Chondrocyte (in vitro differentiated cells): ENCODE measurements around the gene ARID5B. TPM values are rescaled to one million over a fixed set of nuclear protein-coding genes. Genes with fewer than 3 reads are reported as not detected.

Experiments used
- DNase-seq: peaks from one replicate; pipeline ENCODE4 v3.0.0; 2021; ENCODE audit warnings: mixed read lengths, low spot score
- H3K27ac Mint-ChIP-seq: one replicate; pipeline ENCODE4 v1.8.0; 2021; ENCODE audit warnings: mild to moderate bottlenecking, moderate library complexity, mixed read lengths; ENCODE audit not compliant: unreplicated experiment
- H3K27me3 Mint-ChIP-seq: 2 replicates; pipeline ENCODE4 v1.8.0; 2021; ENCODE audit warnings: low read depth, mixed read lengths
- H3K36me3 Mint-ChIP-seq: 2 replicates; pipeline ENCODE4 v1.8.0; 2021; ENCODE audit warnings: low read depth, mixed read lengths
- H3K4me1 Mint-ChIP-seq: 2 replicates; pipeline ENCODE4 v1.8.0; 2021; ENCODE audit warnings: low read depth, mild to moderate bottlenecking, mixed read lengths
- H3K4me3 Mint-ChIP-seq: one replicate; pipeline ENCODE4 v1.8.0; 2021; ENCODE audit warnings: mild to moderate bottlenecking, moderate library complexity, mixed read lengths; ENCODE audit not compliant: unreplicated experiment
- H3K9me3 Mint-ChIP-seq: 2 replicates; pipeline ENCODE4 v1.8.0; 2021; ENCODE audit warnings: low read depth, mixed read lengths
- total RNA-seq: library from RNA; stranded (reverse); gene quantifications from 3 replicates; pipeline ENCODE4 v1.2.1, GENCODE V29; 2021
- TF ChIP-seq, protein P1 (sequence below): fragments of 200-600 bp; sonication (generic); IDR thresholded peaks from 2 replicates; pipeline ENCODE4 v1.5.0; 2021; ENCODE audit warnings: antibody characterized with exemption, mild to moderate bottlenecking, moderate library complexity

Gene ARID5B
- total RNA-seq, 1 donor from 2014 or later: 93.6 TPM

DNA sequence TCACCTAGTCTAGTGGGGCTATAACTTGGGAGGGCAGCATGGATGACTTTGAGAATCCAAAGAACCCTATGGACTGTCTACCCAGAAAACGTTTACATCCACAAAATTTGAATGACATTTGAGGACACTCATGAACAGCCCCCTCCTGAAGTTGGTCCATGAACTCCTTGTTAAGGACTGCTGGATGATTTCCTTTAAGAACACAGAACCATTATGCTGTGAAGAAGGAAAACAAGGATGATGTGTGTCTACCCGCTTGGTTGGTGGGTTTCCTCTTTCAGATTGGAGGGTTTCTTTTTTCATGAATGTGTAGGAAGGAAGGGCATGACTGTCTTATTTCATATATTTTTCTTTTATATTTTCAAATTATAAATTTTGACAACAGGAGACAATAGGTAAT is 58.3 kb downstream of the ARID5B start:
- H3K36me3 Mint-ChIP-seq: peaks cover 2% of the 10 kb centered on the region
- no peaks in the 10 kb centered on the region for H3K9me3 Mint-ChIP-seq
- no peak overlapping the region for H3K4me3 Mint-ChIP-seq
- H3K4me1 Mint-ChIP-seq: peaks cover 63% of the 10 kb centered on the region
- TF ChIP-seq, protein P1, sequence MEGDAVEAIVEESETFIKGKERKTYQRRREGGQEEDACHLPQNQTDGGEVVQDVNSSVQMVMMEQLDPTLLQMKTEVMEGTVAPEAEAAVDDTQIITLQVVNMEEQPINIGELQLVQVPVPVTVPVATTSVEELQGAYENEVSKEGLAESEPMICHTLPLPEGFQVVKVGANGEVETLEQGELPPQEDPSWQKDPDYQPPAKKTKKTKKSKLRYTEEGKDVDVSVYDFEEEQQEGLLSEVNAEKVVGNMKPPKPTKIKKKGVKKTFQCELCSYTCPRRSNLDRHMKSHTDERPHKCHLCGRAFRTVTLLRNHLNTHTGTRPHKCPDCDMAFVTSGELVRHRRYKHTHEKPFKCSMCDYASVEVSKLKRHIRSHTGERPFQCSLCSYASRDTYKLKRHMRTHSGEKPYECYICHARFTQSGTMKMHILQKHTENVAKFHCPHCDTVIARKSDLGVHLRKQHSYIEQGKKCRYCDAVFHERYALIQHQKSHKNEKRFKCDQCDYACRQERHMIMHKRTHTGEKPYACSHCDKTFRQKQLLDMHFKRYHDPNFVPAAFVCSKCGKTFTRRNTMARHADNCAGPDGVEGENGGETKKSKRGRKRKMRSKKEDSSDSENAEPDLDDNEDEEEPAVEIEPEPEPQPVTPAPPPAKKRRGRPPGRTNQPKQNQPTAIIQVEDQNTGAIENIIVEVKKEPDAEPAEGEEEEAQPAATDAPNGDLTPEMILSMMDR: no peak
- no peak for DNase-seq
- H3K27ac Mint-ChIP-seq: no peak overlapping the region
- H3K27me3 Mint-ChIP-seq: no peaks in the 10 kb centered on the region

DNA sequence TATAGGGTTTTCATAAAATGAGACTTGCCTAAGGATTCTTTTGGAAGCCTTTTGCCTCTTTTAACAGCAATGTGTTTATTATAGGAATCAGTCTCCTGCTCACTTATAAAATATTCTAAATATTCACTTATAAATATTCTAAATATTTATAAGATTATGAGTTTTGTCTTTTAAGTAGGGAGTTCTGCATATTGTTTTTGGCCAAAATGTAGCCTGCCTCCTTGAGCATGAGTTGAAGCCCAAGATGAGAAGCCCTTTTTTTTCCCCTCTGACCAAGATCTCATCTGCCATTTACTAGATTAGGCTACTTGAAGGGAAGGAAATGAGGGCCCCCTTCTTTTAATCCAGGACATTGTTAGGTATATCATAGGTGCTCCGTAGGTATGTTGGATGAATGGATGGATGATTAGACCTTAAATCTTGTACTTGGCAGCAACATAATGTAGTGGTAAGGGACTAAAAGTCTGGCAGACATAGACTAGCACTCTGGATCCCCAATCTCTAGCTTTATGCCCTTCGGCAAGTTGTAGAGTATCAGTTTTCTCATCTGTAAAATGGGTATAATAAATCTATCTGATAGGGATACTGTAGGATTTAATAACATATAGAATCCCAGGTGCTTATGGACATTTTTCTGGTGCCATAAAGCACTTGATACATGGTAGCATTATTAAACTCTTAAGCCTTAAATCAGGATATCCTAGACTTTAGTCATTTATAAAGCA is 59.1 kb downstream of the ARID5B start:
- DNase-seq: no peak
- Mint-ChIP-seq H3K27ac (peak overlapping the region; percentile 9), H3K36me3 (peaks cover 2% of the 10 kb centered on the region), H3K27me3 (no peaks in the 10 kb centered on the region), H3K9me3 (no peaks in the 10 kb centered on the region), H3K4me1 (peaks cover 66% of the 10 kb centered on the region), H3K4me3 (no peak overlapping the region)
- TF ChIP-seq, protein P1: no peak

DNA sequence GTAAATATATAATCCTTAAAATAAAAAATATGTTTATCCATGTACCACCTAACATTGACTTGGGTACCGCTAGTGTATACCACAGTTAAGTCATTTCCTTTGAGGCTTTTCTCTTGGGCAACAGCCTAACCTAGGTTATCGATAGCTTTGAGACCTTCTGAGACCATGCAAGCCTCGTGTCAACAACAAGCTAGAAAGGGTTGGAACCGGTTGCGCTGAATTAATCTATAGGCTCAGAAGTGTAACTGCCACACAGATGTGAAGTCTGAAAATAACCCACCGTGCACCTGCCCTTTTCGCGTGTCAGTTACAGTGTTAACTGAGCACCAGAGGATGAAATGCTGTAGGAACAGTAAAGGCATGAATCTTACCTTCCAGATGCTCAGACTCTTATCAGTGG is 59.8 kb downstream of the ARID5B start:
- Mint-ChIP-seq H3K36me3 (peaks cover 3% of the 10 kb centered on the region), H3K4me1 (peaks cover 69% of the 10 kb centered on the region), H3K27ac (no peak overlapping the region), H3K9me3 (peaks cover 2% of the 10 kb centered on the region), H3K4me3 (no peak overlapping the region), H3K27me3 (no peaks in the 10 kb centered on the region)
- no peak for DNase-seq
- TF ChIP-seq, protein P1: no peak

DNA sequence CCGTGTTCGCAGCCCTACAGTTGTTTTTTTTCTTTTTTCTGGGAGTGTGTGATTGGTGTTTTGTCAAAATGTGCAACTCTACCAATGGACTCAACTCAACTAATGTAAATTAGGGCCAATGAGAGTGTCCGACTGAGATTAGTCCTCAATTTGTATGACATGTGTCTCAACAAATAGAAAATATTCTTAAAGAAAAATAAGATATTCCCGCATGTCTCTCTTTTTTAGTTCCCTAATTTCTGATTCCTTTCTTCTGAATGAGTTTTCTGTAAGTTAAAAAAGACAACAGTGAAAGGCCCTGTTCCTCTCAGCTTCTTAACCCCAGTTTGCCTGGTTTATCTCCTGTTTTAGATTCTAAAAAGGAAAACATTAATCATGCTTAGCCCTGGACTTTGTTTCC is 61.5 kb downstream of the ARID5B start:
- peak overlapping the region; percentile 95 for H3K27ac Mint-ChIP-seq
- no peak overlapping the region for H3K4me3 Mint-ChIP-seq

DNA sequence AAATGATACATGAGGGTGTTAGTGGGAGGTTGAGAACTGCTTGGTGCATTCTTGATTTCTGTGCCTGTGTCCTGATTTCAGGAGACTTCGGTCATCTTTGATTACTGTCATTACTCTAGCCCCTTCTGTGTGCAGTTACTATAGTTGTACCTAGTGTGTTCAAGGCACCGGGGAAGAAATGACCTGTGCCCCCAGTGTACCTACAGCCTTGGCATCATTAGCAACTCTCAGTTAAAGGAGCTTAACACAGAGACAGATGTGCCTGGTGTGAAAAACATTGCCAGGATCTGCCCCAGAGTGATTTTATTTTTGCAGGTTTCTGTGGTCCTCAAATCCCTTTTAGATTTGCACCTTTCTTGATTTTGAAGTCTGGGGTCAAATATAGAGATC is 62.2 kb downstream of the ARID5B start:
- no peak for DNase-seq
- peaks cover 74% of the 10 kb centered on the region for H3K4me1 Mint-ChIP-seq
- peak overlapping the region; percentile 95 for H3K27ac Mint-ChIP-seq
- H3K27me3 Mint-ChIP-seq: no peaks in the 10 kb centered on the region
- H3K4me3 Mint-ChIP-seq: peak overlapping the region; percentile 48
- H3K36me3 Mint-ChIP-seq: peaks cover 7% of the 10 kb centered on the region
- TF ChIP-seq, protein P1: no peak
- H3K9me3 Mint-ChIP-seq: peaks cover 5% of the 10 kb centered on the region

More for the DNA sequence above, 61.5 kb downstream of the ARID5B start:
- H3K9me3 Mint-ChIP-seq: peaks cover 5% of the 10 kb centered on the region
- no peaks in the 10 kb centered on the region for H3K27me3 Mint-ChIP-seq
- H3K4me1 Mint-ChIP-seq: peaks cover 74% of the 10 kb centered on the region
- TF ChIP-seq, protein P1: no peak
- H3K36me3 Mint-ChIP-seq: peaks cover 7% of the 10 kb centered on the region
- no peak for DNase-seq
